ENCODE results near the gene THOC7. TPM values are rescaled to one million over a fixed set of nuclear protein-coding genes. Genes with fewer than 3 reads are reported as not detected.

THOC7 gene
- total and polyA plus RNA-seq, 7 donors: 61.0 to 102 (median 76.9) TPM

GRCh38 chr3:63860776-63861175 is 2.8 kb downstream of the THOC7 start:
- Histone ChIP-seq H3K27me3 (ENCODE audit: insufficient read depth in 3 of 3, low read length in 2 of 3) (no peaks in the 10 kb centered on the region), H3K27ac (no peak overlapping the region), H3K36me3 (ENCODE audit: insufficient read depth in 1 of 2, low read depth in 1 of 2) (no peaks in the 10 kb centered on the region), H3K4me1 (peaks cover 19% of the 10 kb centered on the region), H3K9me3 (no peaks in the 10 kb centered on the region), H3K4me3 (no peak overlapping the region)
- DNase-seq (no peak), ATAC-seq (no peak)
- WGBS, 3 donors: 88 to 95% (median 92%) methylated on average over 3 of the region's 3 CpGs
- intact Hi-C loops (cut with DNase I): loop anchor here in 1 of 2 donors (10.0 kb wide), 1 partner anchor 134 kb away; no protein-coding TSS in a partner anchor
- no peak for TF ChIP-seq CTCF (IDR thresholded peaks at IDR 0.05)

- Histone ChIP-seq H3K36me3 (ENCODE audit: insufficient read depth in 1 of 2, low read depth in 1 of 2) (peaks cover 0 to under 1% of the 10 kb centered on the region in 2 donors), H3K27ac (no peak overlapping the region), H3K4me3 (no peak overlapping the region), H3K9me3 (no peaks in the 10 kb centered on the region), H3K4me1 (peaks cover 13% of the 10 kb centered on the region), H3K27me3 (ENCODE audit: insufficient read depth in 3 of 3, low read length in 2 of 3) (no peaks in the 10 kb centered on the region)
- intact Hi-C loops (cut with DNase I): no loop called here
- TF ChIP-seq CTCF (IDR thresholded peaks at IDR 0.05): no peak
- ATAC-seq: no peak
- DNase-seq: no peak
- WGBS, 3 donors: 89 to 96% (median 94%) methylated on average over 2 of the region's 2 CpGs
Observed at GRCh38 chr3:63857311-63857710, 6.3 kb downstream of the THOC7 start.

GRCh38 chr3:63855333-63855940 is 8.2 kb downstream of the THOC7 start:
- Histone ChIP-seq H3K27me3 (ENCODE audit: insufficient read depth in 3 of 3, low read length in 2 of 3) (no peaks in the 10 kb centered on the region), H3K9me3 (no peaks in the 10 kb centered on the region), H3K4me1 (peaks cover 9% of the 10 kb centered on the region), H3K36me3 (ENCODE audit: insufficient read depth in 1 of 2, low read depth in 1 of 2) (peaks cover 0 to 2% of the 10 kb centered on the region in 2 donors), H3K4me3 (no peak overlapping the region), H3K27ac (no peak overlapping the region)
- DNase-seq (no peak), ATAC-seq (no peak)
- intact Hi-C loops (cut with DNase I): no loop called here
- WGBS, 3 donors: 51 to 67% (median 55%) methylated on average over 1 of the region's 1 CpG
- no peak for TF ChIP-seq CTCF (IDR thresholded peaks at IDR 0.05)

GRCh38 chr3:63853106-63853505 is 10.5 kb downstream of the THOC7 start:
- ATAC-seq (no peak), DNase-seq (no peak)
- Histone ChIP-seq H3K36me3 (ENCODE audit: insufficient read depth in 1 of 2, low read depth in 1 of 2) (peaks cover 0 to 2% of the 10 kb centered on the region in 2 donors), H3K27me3 (ENCODE audit: insufficient read depth in 3 of 3, low read length in 2 of 3) (no peaks in the 10 kb centered on the region), H3K4me3 (no peak overlapping the region), H3K4me1 (no peaks in the 10 kb centered on the region), H3K9me3 (no peaks in the 10 kb centered on the region), H3K27ac (no peak overlapping the region)
- 90 to 96% (median 93%) methylated on average over 4 of the region's 4 CpGs for WGBS, 3 donors
- TF ChIP-seq CTCF (IDR thresholded peaks at IDR 0.05): no peak
- intact Hi-C loops (cut with DNase I): no loop called here

GRCh38 chr3:63851287-63851686 is 12.3 kb downstream of the THOC7 start:
- Histone ChIP-seq H3K27ac (no peak overlapping the region), H3K9me3 (no peaks in the 10 kb centered on the region), H3K4me1 (no peaks in the 10 kb centered on the region), H3K27me3 (ENCODE audit: insufficient read depth in 3 of 3, low read length in 2 of 3) (no peaks in the 10 kb centered on the region), H3K36me3 (ENCODE audit: insufficient read depth in 1 of 2, low read depth in 1 of 2) (peaks cover 0 to 2% of the 10 kb centered on the region in 2 donors), H3K4me3 (no peak overlapping the region)
- 96 to 99% (median 98%) methylated on average over 3 of the region's 3 CpGs for WGBS, 3 donors
- DNase-seq (no peak), ATAC-seq (no peak)
- intact Hi-C loops (cut with DNase I): no loop called here
- no peak for TF ChIP-seq CTCF (IDR thresholded peaks at IDR 0.05)
